Hematopoietic multipotent progenitor cell treated with erythropoietin and hydrocortisone succinate and interleukin-3 and kit ligand, for 17 days (in vitro differentiated cells): Measurements from ENCODE around the gene TGFBR3L.
"Not testable (repeated sequence)": the region's sequence is repeated elsewhere in the genome, so short reads cannot be mapped to it uniquely, and the experiment has no call there.

ENCODE experiments used
- DNase-seq: peaks from one replicate; pipeline ENCODE4 v3.0.0-alpha.2; 2015; ENCODE audit warnings: low spot score

TGFBR3L gene

DNA sequence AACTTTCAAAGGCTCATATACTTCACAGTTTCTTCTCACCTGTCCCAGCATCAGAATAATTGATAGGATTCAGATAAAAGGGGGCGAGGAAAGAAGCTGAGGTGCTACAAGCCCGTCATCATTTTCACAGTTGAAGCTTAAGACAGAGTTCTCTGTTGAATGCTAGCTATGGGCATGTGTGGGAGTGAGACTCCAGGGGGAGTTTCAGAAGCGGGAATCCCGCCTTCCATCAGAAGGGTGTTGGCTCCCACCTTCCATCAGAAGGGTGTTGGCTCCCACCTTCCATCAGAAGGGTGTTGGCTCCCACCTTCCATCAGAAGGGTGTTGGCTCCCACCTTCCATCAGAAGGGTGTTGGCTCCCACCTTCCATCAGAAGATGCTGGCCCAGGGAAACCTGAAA lies 46.5 kb downstream of the TGFBR3L start:
- not testable (repeated sequence) for DNase-seq

- no peak for DNase-seq
These were observed 47.4 kb downstream of the TGFBR3L start for GRCh38 chr19:7961920-7962626.

- DNase-seq: no peak
These were observed 48.1 kb downstream of the TGFBR3L start for GRCh38 chr19:7962644-7963268.

GRCh38 chr19:7963566-7963965 lies 48.9 kb downstream of the TGFBR3L start:
- DNase-seq: no peak

DNA sequence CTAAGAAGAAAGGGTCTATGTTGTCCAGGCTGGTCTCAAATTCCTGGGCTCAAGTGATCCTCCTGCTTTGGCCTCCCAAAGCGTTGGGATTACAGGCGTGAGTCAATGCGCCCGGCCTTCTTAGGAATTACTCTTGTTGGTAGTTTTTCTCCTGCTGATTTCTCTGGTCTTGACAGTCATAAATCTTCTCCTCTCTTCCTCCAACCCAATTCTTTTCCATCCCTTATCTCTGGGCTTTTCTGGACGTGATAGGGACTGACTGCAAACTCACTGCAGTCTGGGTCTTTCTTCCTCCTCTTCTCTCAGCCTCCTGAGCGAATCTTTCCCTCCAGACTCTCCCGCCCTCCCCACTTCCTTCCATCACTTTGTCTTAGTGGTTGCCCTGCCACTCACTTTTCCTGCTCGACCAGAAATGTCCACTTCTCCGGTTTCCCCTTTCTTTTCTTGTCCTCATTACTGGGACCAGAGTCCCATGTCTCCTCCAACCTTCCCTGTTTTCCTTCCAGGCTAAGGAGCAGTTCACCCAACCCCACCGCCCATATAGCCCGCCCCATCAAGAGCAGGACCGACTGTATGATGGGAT lies 50.7 kb downstream of the TGFBR3L start:
- DNase-seq: no peak

DNA sequence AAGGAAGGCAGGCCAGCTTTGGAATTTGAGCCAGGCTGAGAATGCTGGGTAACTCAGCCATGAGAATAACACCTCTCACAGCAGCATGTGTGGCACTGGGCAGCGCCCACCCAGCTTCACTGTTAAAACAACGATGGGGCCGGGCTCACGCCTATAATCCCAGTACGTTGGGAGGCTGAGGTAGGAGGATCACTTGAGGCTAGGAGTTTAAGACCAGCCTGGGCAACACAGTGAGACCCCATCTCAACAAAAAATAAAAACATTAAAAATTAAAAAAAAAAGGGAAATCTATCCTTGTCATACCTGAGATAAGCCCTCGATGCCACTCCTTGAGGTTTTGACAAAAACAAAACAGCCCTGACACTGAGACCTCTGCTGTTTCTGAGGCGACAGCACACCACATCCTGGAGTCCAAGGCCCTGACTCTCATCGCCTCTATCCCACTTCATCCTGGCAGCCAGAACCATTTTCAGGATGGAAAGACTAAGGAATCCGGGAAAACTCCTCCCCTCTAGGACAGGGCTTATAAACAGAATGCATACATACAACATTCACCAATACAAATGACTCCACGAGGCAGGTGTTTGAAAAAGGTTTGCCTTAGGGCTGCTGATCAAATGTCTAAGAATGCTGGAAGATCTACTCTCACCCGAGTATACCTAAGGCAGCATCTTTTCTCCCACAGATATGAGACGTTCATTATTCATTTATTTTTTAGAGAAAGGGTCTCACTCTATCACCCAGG lies 51.5 kb downstream of the TGFBR3L start:
- no peak for DNase-seq

DNA sequence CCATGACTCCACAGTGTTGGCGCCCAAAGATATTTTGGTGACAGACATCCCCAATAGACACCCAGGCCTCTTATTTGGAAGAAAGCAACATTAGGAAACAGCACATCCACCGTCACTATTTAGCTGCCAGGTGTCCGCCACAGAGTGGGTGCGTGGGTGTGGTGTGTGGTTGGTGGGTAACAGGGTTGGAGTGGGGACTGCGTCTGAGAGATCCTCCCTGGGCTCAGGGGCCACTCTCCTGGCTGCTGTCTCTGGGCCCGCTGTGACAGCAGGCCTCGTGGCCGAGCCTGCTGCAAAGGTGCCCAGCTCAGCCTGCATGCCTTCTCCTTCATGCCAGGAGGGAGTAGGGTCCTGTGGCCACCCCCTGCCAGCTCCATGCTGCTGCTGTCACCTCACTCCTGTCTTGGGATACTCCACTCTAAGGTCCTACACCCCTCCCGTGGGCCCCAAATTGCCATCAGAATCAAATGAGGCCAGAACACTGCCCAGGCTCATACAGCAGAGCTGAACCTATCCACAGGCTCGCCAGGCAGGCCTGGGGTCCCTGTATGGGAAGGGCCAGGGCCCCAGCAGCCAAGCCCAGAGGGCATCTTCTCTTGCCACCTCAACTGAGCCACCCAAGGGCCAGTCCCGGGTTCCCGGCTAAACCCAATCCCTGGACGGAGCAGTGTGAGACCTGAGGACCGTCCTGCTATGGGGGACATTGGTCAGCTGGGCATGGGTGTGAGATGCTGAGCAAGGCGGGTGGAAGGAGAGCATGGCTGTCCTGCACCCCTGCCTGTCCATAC lies 53.6 kb downstream of the TGFBR3L start:
- no peak for DNase-seq
